Measurements from ENCODE around the gene EGLN1. TPM values are rescaled to one million over a fixed set of nuclear protein-coding genes. Genes with fewer than 3 reads are reported as not detected.

Gene EGLN1
- total RNA-seq, 1 experiment from 2014 or later = 26.7 TPM

DNA sequence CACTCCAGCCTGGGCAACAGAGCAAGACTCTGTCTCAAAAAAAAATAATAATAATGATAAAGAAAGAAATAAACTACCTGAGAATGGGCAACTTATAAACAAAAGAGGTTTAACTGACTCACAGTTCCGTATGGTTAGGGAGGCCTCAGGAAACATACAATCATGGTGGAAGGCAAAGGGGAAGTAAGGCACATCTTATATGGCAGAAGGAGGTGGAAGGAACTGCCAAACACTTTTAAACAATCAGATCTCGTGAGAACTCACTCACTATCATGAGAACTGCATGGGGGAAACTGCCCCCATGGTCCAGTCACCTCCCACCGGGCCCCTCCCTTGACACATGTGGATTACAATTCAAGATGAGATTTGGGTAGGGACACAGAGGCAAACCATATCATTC is 6.3 kb upstream of the EGLN1 start:
- H3K36me3 ChIP-seq (ENCODE audit: control insufficient read depth, insufficient read depth, low read length) = no peaks in the 10 kb centered on the region
- H3K9me3 ChIP-seq = no peaks in the 10 kb centered on the region
- CTCF ChIA-PET = no interaction called here
- H3K4me1 Mint-ChIP-seq (ENCODE audit: low read depth, unreplicated experiment) = peaks cover 13% of the 10 kb centered on the region
- POLR2A ChIA-PET = no interaction called here
- H3K4me3 ChIP-seq (ENCODE audit: low read depth, low read length) = no peak overlapping the region
- TF ChIP-seq, protein P1, sequence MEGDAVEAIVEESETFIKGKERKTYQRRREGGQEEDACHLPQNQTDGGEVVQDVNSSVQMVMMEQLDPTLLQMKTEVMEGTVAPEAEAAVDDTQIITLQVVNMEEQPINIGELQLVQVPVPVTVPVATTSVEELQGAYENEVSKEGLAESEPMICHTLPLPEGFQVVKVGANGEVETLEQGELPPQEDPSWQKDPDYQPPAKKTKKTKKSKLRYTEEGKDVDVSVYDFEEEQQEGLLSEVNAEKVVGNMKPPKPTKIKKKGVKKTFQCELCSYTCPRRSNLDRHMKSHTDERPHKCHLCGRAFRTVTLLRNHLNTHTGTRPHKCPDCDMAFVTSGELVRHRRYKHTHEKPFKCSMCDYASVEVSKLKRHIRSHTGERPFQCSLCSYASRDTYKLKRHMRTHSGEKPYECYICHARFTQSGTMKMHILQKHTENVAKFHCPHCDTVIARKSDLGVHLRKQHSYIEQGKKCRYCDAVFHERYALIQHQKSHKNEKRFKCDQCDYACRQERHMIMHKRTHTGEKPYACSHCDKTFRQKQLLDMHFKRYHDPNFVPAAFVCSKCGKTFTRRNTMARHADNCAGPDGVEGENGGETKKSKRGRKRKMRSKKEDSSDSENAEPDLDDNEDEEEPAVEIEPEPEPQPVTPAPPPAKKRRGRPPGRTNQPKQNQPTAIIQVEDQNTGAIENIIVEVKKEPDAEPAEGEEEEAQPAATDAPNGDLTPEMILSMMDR (IDR thresholded peaks at IDR 0.05; ENCODE audit: insufficient read depth in 1 of 2, low read depth in 1 of 2, low read length in 1 of 2, severe bottlenecking in 1 of 2, unreplicated experiment in 1 of 2) = no peak
- intact Hi-C loops (cut with micrococcal nuclease; ENCODE audit: unreplicated experiment) = no loop called here
- peaks cover 20% of the 10 kb centered on the region for H3K4me1 ChIP-seq
- no peak overlapping the region for H3K4me3 Mint-ChIP-seq (ENCODE audit: unreplicated experiment)
- H3K36me3 Mint-ChIP-seq (ENCODE audit: insufficient read depth, unreplicated experiment) = no peaks in the 10 kb centered on the region
- H3K27me3 ChIP-seq (replicated peaks; ENCODE audit: control insufficient read depth, insufficient read depth, low read length) = no peaks in the 10 kb centered on the region
- no peaks in the 10 kb centered on the region for H3K9me3 Mint-ChIP-seq (ENCODE audit: unreplicated experiment)
- BruUV-seq (replicated peaks) = no TSS peak
- H3K27me3 Mint-ChIP-seq (ENCODE audit: insufficient read depth, unreplicated experiment) = no peaks in the 10 kb centered on the region
- no peak for DNase-seq
- no peak overlapping the region for H3K27ac Mint-ChIP-seq (ENCODE audit: unreplicated experiment)

GRCh38 chr1:231424950-231425805 is 3.1 kb upstream of the EGLN1 start:
- Mint-ChIP-seq H3K4me3 (ENCODE audit: unreplicated experiment) (no peak overlapping the region), H3K9me3 (ENCODE audit: unreplicated experiment) (no peaks in the 10 kb centered on the region), H3K4me1 (ENCODE audit: low read depth, unreplicated experiment) (peaks cover 6% of the 10 kb centered on the region), H3K27ac (ENCODE audit: unreplicated experiment) (no peak overlapping the region), H3K36me3 (ENCODE audit: insufficient read depth, unreplicated experiment) (no peaks in the 10 kb centered on the region), H3K27me3 (ENCODE audit: insufficient read depth, unreplicated experiment) (no peaks in the 10 kb centered on the region)
- Histone ChIP-seq H3K4me3 (ENCODE audit: low read depth, low read length) (no peak overlapping the region), H3K9me3 (no peaks in the 10 kb centered on the region), H3K4me1 (peaks cover 15% of the 10 kb centered on the region), H3K27me3 (replicated peaks; ENCODE audit: control insufficient read depth, insufficient read depth, low read length) (no peaks in the 10 kb centered on the region), H3K36me3 (ENCODE audit: control insufficient read depth, insufficient read depth, low read length) (no peaks in the 10 kb centered on the region)
- CTCF ChIA-PET = no interaction called here
- TF ChIP-seq, protein P1 (IDR thresholded peaks at IDR 0.05; ENCODE audit: insufficient read depth in 1 of 2, low read depth in 1 of 2, low read length in 1 of 2, severe bottlenecking in 1 of 2, unreplicated experiment in 1 of 2) = no peak
- no peak for DNase-seq
- BruUV-seq (replicated peaks) = no TSS peak
- POLR2A ChIA-PET = no interaction called here
- intact Hi-C loops (cut with micrococcal nuclease; ENCODE audit: unreplicated experiment) = loop anchor here (5.0 kb wide), 1 partner anchor 68 kb away; no protein-coding TSS in a partner anchor

GRCh38 chr1:231423648-231424047 is 1.6 kb upstream of the EGLN1 start:
- CTCF ChIA-PET = no interaction called here

More at GRCh38 chr1:231423648-231424047, 1.6 kb upstream of the EGLN1 start:
- no peaks in the 10 kb centered on the region for H3K36me3 Mint-ChIP-seq (ENCODE audit: insufficient read depth, unreplicated experiment)
- peaks cover 14% of the 10 kb centered on the region for H3K4me1 Mint-ChIP-seq (ENCODE audit: low read depth, unreplicated experiment)
- Histone ChIP-seq H3K4me1 (peaks cover 15% of the 10 kb centered on the region), H3K36me3 (ENCODE audit: control insufficient read depth, insufficient read depth, low read length) (no peaks in the 10 kb centered on the region), H3K9me3 (no peaks in the 10 kb centered on the region), H3K27me3 (replicated peaks; ENCODE audit: control insufficient read depth, insufficient read depth, low read length) (no peaks in the 10 kb centered on the region), H3K4me3 (ENCODE audit: low read depth, low read length) (no peak overlapping the region)
- intact Hi-C loops (cut with micrococcal nuclease; ENCODE audit: unreplicated experiment) = loop anchor here (1.0 to 5.0 kb wide), 2 partner anchors 66 to 105 kb away; partner anchors contain the start of gene TSNAX
- peak in 1 of 2 experiments; percentile 24 for DNase-seq
- no peaks in the 10 kb centered on the region for H3K9me3 Mint-ChIP-seq (ENCODE audit: unreplicated experiment)
- H3K27me3 Mint-ChIP-seq (ENCODE audit: insufficient read depth, unreplicated experiment) = no peaks in the 10 kb centered on the region
- POLR2A ChIA-PET = no interaction called here
- TF ChIP-seq, protein P1 (IDR thresholded peaks at IDR 0.05; ENCODE audit: insufficient read depth in 1 of 2, low read depth in 1 of 2, low read length in 1 of 2, severe bottlenecking in 1 of 2, unreplicated experiment in 1 of 2) = no peak
- BruUV-seq (replicated peaks) = no TSS peak
- H3K27ac Mint-ChIP-seq (ENCODE audit: unreplicated experiment) = no peak overlapping the region
- H3K4me3 Mint-ChIP-seq (ENCODE audit: unreplicated experiment) = peak overlapping the region; percentile 78

Data from Caco-2 (cell line).